Psoas muscle (tissue), 8 donors: ENCODE data around the gene BMP4. TPM values are rescaled to one million over a fixed set of nuclear protein-coding genes. Genes with fewer than 3 reads are reported as not detected.

Experiments used
- ATAC-seq, 4 donors: fragments of 200-7000 bp; cut with Tn5 transposase; one replicate each; pipeline ENCODE4 v1.9.1; 2020; ENCODE audit warnings: moderate library complexity in 3 of 4, mild to moderate bottlenecking in 2 of 4
- DNase-seq, 2 donors: peaks; one replicate each; pipeline ENCODE4 v3.0.0-alpha.2; 2020
- H3K27ac ChIP-seq: fragments of 200-600 bp; one replicate; pipeline ENCODE4 v1.8.0; 2022
- H3K27me3 ChIP-seq, 3 donors: fragments of 200-600 bp in 1 of 3; one replicate each; pipeline versions ENCODE4 v1.6.1 to v1.8.0; 2013 to 2022; ENCODE audit warnings: low read length in 2 of 3, mild to moderate bottlenecking in 2 of 3, moderate library complexity in 1 of 3; ENCODE audit not compliant: insufficient read depth in 3 of 3
- H3K36me3 ChIP-seq, 2 donors: fragments of 200-600 bp in 1 of 2; one replicate each; pipeline versions ENCODE4 v1.6.1 to v1.8.0; 2013 to 2022; ENCODE audit warnings: low read depth in 1 of 2, mild to moderate bottlenecking in 1 of 2, moderate library complexity in 1 of 2; ENCODE audit not compliant: insufficient read depth in 1 of 2
- H3K4me1 ChIP-seq: fragments of 200-600 bp; one replicate; pipeline ENCODE4 v1.8.0; 2022
- H3K4me3 ChIP-seq: fragments of 200-600 bp; one replicate; pipeline ENCODE4 v1.8.0; 2022; ENCODE audit warnings: mild to moderate bottlenecking
- H3K9me3 ChIP-seq: fragments of 200-600 bp; one replicate; pipeline ENCODE4 v1.8.0; 2022
- CTCF ChIP-seq: fragments of 200-600 bp; IDR thresholded peaks from one replicate; pipeline ENCODE4 v1.8.0; 2022; ENCODE audit warnings: antibody characterized with exemption
- WGBS, 3 donors: extraction: QIAGEN DNeasy Blood & Tissue Kit; methylation state at CpG; one replicate each; pipeline versions ENCODE4 v1.1.6 to v1.1.7; 2013; 5-methylcytosine and 5-hydroxymethylcytosine counted together
- intact Hi-C, 2 donors: fragments of 100-400 bp; cut with DNase I; formaldehyde crosslinking; loops; one replicate each; pipeline versions ENCODE4 v1.11.0 to v1.14.2; 2022
- polyA plus RNA-seq, 3 donors: library from polyadenylated mRNA; stranded (reverse); fragments of 200-250 nt; gene quantifications; one replicate each; pipeline ENCODE4 v1.2.3, GENCODE V29; 2013
- total RNA-seq, 4 donors: library from RNA; stranded (reverse); fragmentation: NEBNext Ultra II Directional in 2 of 4; extraction: Animal tissue kit (Norgen Biotek cat#: 25700) in 2 of 4; gene quantifications; one replicate each; pipeline versions ENCODE4 v1.2.1 to v1.2.4, GENCODE V29; 2021 to 2023
- donor health status: healthy with polysubstance abuse.
- donor health status: DM: no; HTN: no; CAD: no; lungs with moderate emphysema.
- donor health status: Bipolar disorder and iron deficiency.
- donor health status: healthy.
- donor health status: DM: yes; HTN: yes; CAD: no.
- donor health status: DM: no; HTN: no; CAD: no.
- donor health status: DM: no; HTN: no; CAD: no.
- donor health status: DM: yes; HTN: yes; CAD: no.

BMP4 gene
- total and polyA plus RNA-seq, 7 donors: 2.4 to 8.6 (median 4.3) TPM

GRCh38 chr14:53948205-53948884 lies 8.3 kb downstream of the BMP4 start:
- no peak for DNase-seq
- no peak for TF ChIP-seq CTCF
- no peak for ATAC-seq
- Histone ChIP-seq H3K27ac (no peak overlapping the region), H3K4me1 (peaks cover 13% of the 10 kb centered on the region), H3K36me3 (peaks cover 0 to 5% of the 10 kb centered on the region in 2 donors), H3K9me3 (no peaks in the 10 kb centered on the region), H3K4me3 (no peak overlapping the region), H3K27me3 (peaks cover 0 to 79% (median 11%) of the 10 kb centered on the region in 3 donors)
- 69 to 89% (median 80%) methylated on average over 6 of the region's 6 CpGs for WGBS, 3 donors
- intact Hi-C loops: no loop called here

- peaks cover 0 to 78% (median 11%) of the 10 kb centered on the region in 3 donors for H3K27me3 ChIP-seq
- no peak overlapping the region for H3K4me3 ChIP-seq
- ATAC-seq: no peak
- peaks cover 0 to 5% of the 10 kb centered on the region in 2 donors for H3K36me3 ChIP-seq
- no peaks in the 10 kb centered on the region for H3K9me3 ChIP-seq
- peaks cover 8% of the 10 kb centered on the region for H3K4me1 ChIP-seq
- no peak for DNase-seq
- TF ChIP-seq CTCF: no peak
- WGBS, 3 donors: 36 to 55% (median 42%) methylated on average over 12 of the region's 12 CpGs
- H3K27ac ChIP-seq: no peak overlapping the region
- intact Hi-C loops: no loop called here
These were observed 9.0 kb downstream of the BMP4 start for GRCh38 chr14:53947452-53948204.

GRCh38 chr14:53947094-53947445 lies 9.6 kb downstream of the BMP4 start:
- DNase-seq (no peak), ATAC-seq (no peak)
- 24 to 39% (median 33%) methylated on average over 12 of the region's 12 CpGs for WGBS, 3 donors
- Histone ChIP-seq H3K36me3 (peaks cover 0 to 5% of the 10 kb centered on the region in 2 donors), H3K4me1 (peaks cover 6% of the 10 kb centered on the region), H3K4me3 (peak overlapping the region; percentile 30), H3K9me3 (no peaks in the 10 kb centered on the region), H3K27ac (no peak overlapping the region), H3K27me3 (peaks cover 0 to 72% (median 11%) of the 10 kb centered on the region in 3 donors)
- no peak for TF ChIP-seq CTCF
- intact Hi-C loops: no loop called here

GRCh38 chr14:53946404-53947093 lies 10.1 kb downstream of the BMP4 start:
- H3K4me3 ChIP-seq: peak overlapping the region; percentile 30
- peaks cover under 1% of the 10 kb centered on the region for H3K4me1 ChIP-seq
- H3K36me3 ChIP-seq: peaks cover 0 to 5% of the 10 kb centered on the region in 2 donors
- no peak for TF ChIP-seq CTCF
- intact Hi-C loops: no loop called here
- WGBS, 3 donors: 25 to 41% (median 26%) methylated on average over 44 to 63 of the region's 63 CpGs
- H3K27ac ChIP-seq: no peak overlapping the region
- peaks cover 0 to 67% (median 11%) of the 10 kb centered on the region in 3 donors for H3K27me3 ChIP-seq
- ATAC-seq: no peak
- H3K9me3 ChIP-seq: no peaks in the 10 kb centered on the region
- no peak for DNase-seq
